Tongue (tissue), 2 donors: ENCODE data around the gene ROBO1. TPM values are rescaled to one million over a fixed set of nuclear protein-coding genes. Genes with fewer than 3 reads are reported as not detected.
"Not testable (repeated sequence)": the region's sequence is repeated elsewhere in the genome, so short reads cannot be mapped to it uniquely, and the experiment has no call there.

Experiments
- DNase-seq: peaks from one replicate; pipeline ENCODE4 v3.0.0-alpha.2; 2015
- total RNA-seq: library from RNA; depleted of rRNA; stranded (reverse); fragments of >200 nt; gene quantifications from one replicate; pipeline ENCODE4 v1.2.3, GENCODE V29; 2014

ROBO1 gene
- 79.3 TPM for total RNA-seq

DNA sequence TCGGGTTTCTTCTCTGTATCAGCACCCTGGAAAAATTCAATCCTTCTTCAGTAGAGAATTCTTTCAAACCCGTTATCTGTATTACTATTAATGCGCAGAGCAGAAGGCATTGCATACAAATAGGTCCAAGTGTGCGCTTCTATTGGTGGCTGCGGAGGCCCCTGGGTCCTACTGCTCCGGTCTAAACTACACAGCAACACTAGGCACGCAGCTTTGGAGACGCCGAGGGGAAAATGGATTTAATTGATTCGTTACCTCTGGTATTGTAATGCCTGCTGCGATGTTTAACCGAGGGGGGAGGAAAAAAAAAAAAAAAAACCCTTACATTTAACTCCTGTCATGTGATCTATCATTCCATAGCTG lies at the start of gene ROBO1:
Gene ROBO1, minus strand, starts transcription at position 94 of the 363 bp plus-strand sequence.
- peak; percentile 49 for DNase-seq

DNA sequence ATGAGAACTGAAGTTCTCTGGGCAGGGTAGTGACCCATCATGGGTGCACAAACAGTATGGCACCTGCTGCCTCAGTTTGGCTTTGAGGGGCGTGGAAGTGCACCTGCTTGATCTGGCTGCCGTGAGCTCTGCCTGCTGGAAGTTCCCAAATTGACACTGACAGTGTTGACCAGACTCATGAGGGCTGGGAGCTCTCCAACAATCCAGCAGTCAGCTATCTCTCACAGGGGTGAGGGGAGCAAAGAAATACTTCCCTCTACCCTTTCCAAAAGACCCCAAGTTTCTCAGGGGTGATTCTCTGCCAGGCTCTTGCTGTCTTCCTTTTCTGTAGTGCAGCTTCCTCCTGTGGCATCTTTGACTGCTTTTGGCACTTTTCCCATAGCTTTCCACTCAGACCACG lies 49.4 kb upstream of the ROBO1 start:
- DNase-seq, result no peak

DNA sequence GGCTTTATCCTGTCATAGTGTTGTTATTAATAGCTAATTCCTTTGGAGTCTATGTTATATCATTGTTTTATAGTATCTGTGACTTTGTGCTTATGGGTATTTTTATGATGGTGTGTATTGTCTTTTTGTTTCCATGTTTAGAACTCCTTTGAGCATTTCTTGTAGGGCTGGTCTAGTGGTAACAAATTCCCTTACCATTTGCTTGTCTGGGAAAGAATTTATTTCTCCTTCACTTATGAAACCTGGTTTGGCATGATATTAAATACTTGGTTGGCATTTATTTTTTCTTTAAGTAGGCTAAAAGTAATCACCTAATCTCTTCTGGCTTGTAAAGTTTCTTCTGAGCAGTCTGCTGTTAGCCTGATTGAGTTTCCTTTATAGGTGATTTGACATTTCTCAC lies 47.7 kb upstream of the ROBO1 start:
- DNase-seq, result no peak

DNA sequence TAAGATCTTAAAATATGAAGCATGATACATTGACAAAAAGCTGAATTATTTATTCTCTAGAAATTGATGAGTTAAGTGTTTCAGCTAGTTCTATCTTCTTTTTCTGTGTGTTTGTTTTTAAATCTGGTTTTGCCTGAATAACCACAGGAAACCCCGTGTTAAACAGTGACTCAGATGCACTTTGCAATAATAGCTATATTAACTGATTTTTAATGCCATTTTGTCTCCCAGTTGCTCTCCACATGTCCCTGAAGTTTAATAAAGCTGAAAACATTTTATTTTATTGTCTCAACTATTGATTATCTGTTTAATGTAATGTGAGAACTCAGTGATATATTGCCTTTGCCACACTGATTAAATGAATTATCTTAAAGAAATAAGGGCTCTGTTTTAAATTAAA lies 42.8 kb upstream of the ROBO1 start:
- DNase-seq, result no peak

DNA sequence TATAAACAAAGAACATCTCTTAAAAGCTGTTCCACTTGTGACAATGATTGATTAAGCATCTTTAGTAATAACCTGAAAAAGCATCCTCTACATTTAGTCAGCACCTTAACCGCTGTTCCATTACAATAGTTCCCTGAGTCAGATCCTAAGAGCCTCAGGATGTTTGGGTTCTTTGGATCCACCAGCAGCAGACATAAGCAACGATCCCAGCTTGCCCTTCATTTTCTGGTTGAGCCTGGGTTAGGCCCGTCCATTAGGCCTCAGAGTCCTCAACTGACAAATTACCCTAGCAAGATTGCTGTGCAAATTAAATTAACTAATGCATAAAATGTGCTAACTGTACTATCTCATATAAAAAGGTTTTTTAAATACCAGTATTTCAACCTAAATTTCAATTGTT lies 42.3 kb upstream of the ROBO1 start:
- no peak for DNase-seq

DNA sequence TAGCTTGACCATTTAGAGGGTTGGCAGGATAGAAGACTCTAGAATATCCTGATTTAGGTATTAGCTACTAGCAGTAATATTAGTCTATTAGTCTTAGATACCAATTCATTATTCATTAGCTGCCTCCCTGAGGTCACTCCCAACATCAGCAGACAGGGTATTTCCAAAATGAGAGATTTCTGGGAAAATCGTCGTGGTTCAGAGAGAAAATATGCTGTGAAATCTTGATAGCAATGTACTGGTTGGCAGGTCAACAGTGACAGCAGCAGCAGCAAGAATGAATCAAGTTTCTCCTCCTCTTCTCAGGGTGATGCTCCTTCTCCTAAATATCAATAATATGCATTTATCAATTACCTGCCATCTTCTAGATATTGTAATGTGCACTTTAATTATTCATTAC lies 41.3 kb upstream of the ROBO1 start:
- DNase-seq, result no peak

DNA sequence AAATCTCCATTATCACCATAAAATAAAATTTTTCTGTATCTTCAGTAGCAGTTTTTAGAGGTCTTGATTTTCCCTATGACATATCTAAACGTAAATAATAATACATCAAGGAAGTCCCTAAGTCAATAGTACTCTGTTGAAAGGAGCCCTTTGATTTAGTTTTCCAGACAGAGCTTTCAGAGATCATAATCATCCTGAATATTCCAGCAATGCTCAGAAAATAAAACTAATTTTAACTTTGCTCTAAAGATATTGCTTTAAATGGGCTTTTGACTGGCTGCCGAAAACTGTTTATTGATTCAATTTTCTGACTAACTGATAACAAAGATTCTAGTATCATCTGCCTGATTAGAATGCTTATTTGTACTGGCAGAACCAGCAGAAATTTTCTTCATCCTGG lies 40.7 kb upstream of the ROBO1 start:
- DNase-seq, result no peak

DNA sequence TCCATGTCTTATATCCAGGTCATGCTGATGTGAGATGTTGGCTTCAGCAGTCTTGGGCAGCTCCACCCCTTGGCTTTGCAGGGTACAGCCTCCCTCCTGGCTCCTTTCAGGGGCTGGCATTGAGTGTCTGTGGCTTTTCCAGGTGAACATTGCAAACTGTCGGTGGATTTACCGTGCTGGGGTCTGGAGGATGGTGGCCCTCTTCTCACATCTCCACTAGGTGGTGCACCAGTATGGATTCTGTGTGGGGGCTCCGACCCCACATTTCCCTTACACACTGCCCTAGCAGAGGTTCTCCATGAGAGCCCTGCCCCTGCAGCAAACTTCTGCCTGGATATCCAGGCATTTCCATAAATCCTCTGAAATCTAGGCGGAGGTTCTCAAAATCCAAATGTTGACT lies 22.4 kb upstream of the ROBO1 start:
- DNase-seq, result not testable (repeated sequence)

DNA sequence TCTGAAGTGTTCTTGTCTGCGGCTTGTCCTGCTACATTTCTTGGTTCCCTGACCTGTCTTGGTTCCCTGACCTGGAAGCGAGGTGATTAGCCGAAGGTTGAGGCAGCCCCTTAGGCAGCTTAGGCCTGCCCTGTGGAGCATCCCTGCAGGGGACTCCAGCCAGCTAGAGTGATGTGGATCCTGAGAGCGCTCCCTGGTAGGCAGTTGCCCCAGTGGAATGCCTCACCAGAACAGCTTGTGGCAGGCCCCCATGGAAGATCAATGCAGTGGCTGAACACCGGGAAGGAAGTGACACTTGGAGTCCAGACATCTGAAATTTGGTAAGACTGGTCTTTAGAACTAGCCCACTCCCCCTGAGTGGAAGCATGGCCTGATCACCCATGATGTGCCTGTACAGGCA lies 5.5 kb upstream of the ROBO1 start:
- no peak for DNase-seq

DNA sequence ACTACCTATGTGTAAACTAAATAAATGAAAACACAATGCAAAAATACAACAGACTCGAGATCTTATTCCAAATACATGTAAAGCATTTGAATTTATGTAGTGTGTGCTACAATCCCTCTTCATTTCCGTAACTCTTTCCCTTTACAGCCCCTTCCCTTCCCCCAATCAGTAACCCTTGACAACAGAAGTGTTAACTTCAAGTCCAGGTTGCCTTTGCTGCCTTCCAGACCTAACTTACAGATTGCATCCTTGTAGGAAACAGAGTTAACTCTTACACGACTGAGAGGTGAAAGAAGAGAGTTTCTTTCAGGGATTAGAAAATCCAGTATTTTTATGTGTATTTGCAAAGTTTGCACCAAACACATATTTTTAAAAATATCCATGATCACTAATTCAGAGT lies 1.4 kb upstream of the ROBO1 start:
- DNase-seq, result no peak

DNA sequence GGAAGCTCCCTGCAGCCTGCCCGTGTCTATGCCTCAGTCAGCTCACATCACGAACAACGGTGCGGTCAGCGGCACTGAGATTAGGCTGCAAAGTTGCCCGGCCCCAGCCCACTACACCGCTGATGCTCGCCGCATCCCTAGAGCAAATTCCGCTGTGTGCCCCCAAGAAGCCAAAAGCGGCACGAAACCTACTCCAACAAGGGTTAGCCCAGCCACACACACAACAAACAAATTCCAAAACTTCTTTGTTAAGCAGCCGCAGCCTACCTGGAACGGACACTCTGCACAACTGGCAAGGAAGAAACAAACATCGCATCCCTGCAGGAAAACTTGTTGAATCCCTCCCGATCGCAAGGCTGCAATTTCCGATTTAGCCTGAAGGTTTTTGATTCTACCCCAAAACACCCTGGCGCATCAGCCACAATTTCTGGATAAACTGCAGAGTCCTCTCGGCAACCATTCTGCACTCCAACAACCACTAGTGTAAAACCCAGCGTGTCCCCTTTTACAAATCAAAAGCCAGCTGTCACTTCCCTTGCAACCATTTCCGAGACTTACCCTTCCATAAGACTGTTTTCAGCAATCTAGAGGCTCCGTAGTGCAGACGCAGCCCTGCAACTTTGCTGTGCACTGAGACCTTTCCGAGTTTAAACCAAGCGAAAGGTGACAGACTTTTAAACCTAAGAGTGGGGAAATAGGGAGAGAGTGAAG lies 449 bp downstream of the ROBO1 start:
- DNase-seq, result peak; percentile 33

DNA sequence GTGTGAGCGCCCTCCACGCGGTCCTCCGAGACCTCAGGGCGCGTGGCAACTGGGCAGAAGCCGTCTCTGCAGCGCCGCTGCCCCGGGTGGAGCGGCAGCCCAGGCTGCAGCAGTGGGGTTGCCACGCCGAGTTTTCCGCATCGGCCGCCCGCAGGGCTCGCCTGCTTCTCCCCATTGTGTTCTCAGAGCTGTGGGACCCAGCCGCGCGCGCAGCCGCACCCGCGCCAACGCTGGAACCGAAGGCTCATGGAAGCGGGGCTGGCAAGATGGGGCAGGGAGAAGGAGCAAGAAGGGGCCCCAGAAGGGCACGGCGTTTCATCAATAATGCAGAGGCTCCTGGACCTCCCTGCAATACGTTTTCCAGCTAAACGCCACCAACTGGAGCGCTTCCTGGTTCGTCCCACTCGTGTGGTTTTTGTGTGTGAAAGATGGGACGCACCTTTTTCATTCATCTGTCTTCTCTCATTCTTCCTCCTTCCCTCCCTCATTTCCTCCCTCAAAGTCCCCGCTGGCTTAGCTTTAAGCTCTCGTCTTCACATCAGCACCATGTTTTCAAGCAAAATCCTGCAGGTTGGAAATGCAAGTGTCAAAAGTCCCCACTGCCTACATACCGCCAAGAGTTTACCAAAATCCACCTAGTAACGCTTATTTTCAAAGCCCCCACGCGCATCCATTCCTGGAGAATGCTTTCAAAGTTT lies 1.2 kb downstream of the ROBO1 start:
- DNase-seq, result peak; percentile 12

DNA sequence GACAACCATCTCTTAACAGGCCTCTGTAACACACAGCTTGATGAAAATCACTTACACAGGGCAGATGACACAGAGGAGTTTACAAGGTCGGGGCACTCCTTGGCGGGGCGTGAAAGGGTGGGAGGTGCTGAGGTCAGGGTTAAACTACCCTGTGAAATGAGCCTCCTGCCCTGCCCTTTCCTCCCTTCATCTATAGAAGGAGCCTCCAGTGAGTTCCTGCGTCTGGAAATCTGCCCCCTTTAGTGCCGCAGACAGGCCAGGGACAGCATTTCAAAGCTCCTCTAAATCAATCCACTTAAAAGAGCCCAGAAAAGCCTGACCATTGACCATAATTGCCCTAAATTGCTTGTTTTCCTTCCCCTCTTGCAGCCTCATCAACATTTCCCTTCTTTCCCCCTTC lies 1.9 kb downstream of the ROBO1 start:
- no peak for DNase-seq

DNA sequence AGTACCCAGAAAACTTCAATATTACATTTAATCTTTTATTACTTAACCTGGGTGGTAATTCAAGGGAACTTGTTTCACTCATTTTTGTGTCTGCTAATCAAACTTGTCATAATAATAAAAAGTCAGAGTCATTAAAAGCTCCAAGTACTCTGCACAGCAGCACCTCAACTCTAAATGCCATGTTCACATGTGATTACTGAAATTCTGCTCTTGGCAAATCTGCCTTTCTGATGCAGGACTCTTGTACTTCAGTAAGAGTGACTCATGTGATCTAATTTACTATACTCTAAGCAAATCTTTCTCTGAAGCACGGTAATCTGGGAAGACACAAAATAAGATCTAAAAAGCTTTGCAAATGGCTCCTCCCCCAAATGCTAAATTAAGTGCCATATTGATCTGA lies 6.4 kb downstream of the ROBO1 start:
- no peak for DNase-seq

DNA sequence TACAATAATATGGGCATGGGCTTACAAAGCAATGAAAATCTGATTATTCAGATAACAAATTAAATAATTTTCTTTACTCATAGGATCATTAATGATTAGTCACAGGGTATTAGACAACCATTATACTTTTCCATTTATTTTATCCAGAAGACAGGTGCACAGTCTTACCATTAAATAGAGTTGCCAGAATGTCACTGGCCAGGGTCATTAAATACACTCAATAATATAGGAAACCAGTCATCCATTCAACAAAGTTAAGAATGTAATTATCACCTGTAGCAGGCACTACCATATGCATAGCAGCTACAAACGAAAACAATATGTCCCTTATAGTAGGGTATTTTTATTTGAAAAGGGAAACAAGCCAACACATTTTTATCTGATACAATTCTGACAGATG lies 16.1 kb downstream of the ROBO1 start:
- DNase-seq, result no peak

DNA sequence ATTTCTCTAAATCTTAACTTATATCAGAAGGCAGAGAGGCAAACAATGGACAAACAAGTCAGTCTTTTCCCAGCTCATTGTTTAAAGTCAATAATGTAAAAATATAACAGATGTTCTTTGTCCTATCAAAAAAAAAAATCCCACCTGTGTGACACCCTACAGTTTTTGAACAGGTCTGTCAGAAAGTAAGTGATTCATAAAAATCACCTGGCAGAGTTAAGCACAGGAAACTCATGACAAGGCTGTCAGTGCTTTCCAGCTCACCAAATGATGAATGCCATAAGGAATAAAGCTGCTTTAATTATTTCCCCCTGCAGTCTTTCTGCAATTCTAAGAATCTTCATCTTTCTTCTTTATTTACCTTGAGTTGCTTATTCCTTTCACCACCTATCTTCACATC lies 30.3 kb downstream of the ROBO1 start:
- no peak for DNase-seq

DNA sequence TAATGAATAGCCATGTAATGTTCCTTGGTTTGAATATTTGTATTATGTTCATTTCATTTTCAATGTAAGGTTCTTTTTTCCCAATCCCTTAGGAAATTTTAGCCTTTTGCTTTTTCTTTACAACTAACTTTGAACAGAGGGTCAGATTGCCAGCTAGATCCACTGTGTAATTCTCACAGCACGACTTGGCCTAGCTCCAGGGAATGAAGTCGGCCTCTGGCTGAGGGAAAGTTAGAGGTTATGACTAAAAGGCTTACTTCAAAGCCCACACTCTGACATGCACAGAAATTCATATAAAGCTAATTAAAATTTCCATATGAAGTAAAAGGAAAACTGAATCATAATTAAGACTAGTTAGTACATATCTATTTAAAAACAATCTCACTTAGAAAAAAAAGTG lies 38.7 kb downstream of the ROBO1 start:
- DNase-seq, result peak; percentile 84

DNA sequence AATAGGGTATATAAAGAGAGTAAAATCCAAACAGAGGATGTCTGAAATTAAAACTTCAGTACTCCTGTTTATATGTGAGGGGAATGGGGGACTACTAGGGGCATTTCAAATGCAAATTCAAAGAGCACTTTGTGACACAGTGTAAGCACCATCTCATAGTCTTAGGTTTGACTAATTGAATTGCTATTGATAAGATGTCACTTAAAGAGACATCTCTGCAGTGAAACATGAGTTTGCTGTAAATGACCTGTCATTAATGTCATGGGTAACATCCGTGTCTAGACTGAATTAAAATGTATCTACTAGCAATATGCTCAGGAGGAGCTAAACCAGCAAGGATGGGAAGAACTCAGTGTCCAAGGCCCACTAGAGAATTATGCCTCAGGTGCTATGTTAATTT lies 41.0 kb downstream of the ROBO1 start:
- no peak for DNase-seq

DNA sequence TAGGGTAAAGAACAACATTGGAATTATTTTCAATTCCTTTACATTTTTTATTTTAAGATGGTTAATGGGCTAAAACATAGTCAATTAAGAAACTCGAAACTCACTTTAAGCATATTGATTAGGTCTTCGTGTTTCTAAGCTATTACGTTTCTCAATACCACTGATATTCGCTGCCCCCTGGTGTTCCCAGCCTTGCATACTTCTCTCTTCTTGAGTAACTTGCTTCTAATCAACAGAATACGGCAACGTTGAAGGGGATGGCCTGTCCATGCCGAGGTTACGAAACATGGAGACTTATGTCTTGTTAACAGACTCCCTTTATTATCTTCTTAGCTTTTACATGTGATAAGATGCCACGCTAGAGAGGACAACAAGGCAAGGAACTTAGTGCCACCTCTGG lies 43.6 kb downstream of the ROBO1 start:
- no peak for DNase-seq

DNA sequence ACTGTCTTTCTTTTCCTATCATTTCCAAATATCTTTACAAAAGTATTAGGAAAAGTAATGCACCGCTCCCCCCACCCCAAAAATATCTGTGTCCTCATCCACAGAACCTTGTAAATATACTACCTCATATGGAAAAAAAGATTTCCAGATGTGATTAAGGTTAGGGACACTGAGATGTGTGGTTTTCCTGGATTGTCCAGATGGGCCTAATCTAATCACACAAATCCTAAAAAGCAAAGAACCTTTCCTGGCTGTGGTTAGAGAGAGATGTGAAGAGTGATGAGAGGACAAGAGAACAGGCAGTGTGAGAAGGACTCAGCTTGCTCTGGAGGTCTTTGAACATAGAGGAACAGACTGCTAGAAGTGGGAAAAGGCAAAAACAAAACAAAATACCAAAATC lies 77.7 kb downstream of the ROBO1 start:
- DNase-seq, result no peak

DNA sequence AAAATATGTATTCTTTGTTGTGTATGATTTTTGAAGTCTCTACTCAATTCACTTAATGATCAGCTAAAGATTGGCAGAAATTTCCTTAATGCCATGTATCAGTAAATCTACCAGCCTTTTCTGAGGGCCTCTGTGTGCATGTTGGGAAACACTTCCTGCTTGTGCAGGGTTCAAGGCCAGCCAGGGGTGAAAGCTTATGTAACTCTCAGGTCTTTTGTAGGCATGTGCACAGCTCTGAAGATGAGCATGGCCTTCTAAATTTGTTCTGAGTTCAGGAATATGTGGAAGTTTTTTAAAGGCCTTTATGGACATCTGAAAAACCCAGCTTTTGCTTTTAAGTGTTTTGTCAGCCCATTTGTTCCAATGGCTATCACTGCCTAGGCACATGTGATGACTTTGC lies 82.7 kb downstream of the ROBO1 start:
- DNase-seq, result no peak

DNA sequence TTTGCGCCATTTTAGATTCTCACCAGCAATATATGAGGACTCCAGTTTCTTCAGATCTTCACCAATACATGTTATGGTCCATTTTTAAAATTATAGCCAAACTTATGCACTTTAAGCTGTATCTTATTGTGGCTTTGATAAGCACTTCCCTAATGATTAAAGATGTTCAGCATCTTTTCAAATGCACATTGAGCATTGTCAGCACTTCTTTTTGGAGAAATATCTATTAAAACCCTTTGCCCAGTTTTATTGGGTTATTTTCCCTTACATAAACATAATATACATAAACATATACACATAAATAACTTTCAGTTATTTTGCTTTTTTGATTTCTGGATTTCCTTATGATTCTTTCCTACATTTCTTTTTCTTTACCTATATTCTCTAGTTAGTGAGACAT lies 83.8 kb downstream of the ROBO1 start:
- DNase-seq, result no peak

DNA sequence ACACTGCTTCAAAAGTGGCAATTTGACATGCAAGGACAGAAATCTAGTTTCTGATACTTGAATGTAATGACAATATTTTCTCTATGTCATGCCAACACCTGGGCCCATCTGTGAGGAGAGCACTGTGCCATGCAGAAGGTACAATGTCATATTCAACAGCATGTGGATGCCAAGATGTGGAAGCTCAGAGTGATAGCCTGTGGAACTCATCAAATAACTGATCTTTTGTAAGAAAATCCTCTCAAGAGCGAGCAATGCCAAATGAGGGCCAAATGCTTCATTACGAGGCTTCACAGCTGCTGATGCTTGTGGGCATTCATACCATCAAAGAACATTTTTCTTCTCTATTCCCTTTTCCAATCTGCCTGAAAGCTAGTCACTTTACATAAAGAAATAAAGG lies 95.1 kb downstream of the ROBO1 start:
- peak; percentile 20 for DNase-seq

DNA sequence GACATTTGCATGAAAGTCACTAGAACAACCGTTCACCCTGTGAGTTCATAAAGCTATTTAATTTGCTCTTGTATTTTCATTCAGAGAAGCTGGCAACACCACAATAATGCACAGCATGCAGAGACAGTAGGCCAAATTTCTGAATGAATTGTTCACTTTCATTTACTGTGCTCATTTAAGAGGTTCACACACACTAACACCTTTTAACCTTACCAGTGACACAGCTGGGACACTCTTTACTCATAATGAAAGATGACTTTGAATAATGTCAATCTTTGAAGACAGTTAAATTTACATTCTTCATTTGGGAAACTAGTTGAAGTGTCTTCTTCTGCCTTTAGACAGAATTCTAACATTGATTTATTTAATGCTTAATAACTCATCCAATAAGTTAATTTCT lies 95.7 kb downstream of the ROBO1 start:
- no peak for DNase-seq

DNA sequence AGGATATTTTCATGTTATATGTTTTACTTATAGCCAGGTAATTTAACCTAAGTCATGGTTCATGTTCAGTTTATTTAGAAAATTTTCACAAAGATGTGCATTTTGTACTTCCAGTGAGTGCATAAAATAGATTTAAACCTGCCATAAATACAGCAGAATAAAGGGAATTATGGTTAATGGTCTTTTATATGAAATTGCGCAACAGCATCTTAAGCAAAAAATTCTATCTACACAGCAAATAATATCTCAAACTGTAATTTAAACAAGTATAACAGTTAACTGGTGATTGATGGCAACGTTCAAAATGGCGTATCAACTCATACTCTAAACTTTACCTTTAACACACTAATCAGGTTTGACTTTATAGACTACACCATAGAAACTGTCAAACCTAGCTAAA lies 97.6 kb downstream of the ROBO1 start:
- DNase-seq, result no peak
